Neuronal stem cell (in vitro differentiated cells): ENCODE data around the gene KYNU.
"Not testable (repeated sequence)": the region's sequence is repeated elsewhere in the genome, so short reads cannot be mapped to it uniquely, and the experiment has no call there.

Experiments used
- DNase-seq: peaks from one replicate; pipeline ENCODE4 v3.0.0-alpha.2; 2013; ENCODE audit warnings: low spot score
- H2AFZ ChIP-seq: one replicate; pipeline ENCODE4 v1.6.1; 2013; ENCODE audit warnings: mild to moderate bottlenecking, low read length, inconsistent platforms
- H2AK5ac ChIP-seq: 2 replicates; pipeline ENCODE4 v1.6.1; 2013; ENCODE audit warnings: low read depth, mild to moderate bottlenecking, inconsistent platforms, low read length, moderate library complexity, mixed read lengths
- H2BK120ac ChIP-seq: 2 replicates; pipeline ENCODE4 v1.6.1; 2013; ENCODE audit warnings: low read depth, mild to moderate bottlenecking, inconsistent platforms, low read length, moderate library complexity, mixed read lengths
- H2BK12ac ChIP-seq: one replicate; pipeline ENCODE4 v1.6.1; 2013; ENCODE audit warnings: low read length, inconsistent platforms
- H2BK15ac ChIP-seq: 2 replicates; pipeline ENCODE4 v1.6.1; 2013; ENCODE audit warnings: mild to moderate bottlenecking, low read length, inconsistent platforms, mixed read lengths
- H2BK5ac ChIP-seq: one replicate; pipeline ENCODE4 v1.6.1; 2013; ENCODE audit warnings: inconsistent platforms, mild to moderate bottlenecking, low read length, moderate library complexity
- H3K14ac ChIP-seq: one replicate; pipeline ENCODE4 v1.6.1; 2013; ENCODE audit warnings: low read length, inconsistent platforms
- H3K18ac ChIP-seq: 2 replicates; pipeline ENCODE4 v1.6.1; 2013; ENCODE audit warnings: low read length, inconsistent platforms
- H3K23ac ChIP-seq: 2 replicates; pipeline ENCODE4 v1.6.1; 2013; ENCODE audit warnings: low read depth, mild to moderate bottlenecking, mixed read lengths, low read length, inconsistent platforms; ENCODE audit not compliant: poor library complexity
- H3K27ac ChIP-seq: replicated peaks from 3 replicates; pipeline ENCODE4 v1.5.1; 2013; ENCODE audit warnings: low read length, inconsistent platforms
- H3K27me3 ChIP-seq, 3 experiments: 2 replicates each; pipeline ENCODE4 v1.6.1; 2013; ENCODE audit warnings: low read length in 3 of 3, mild to moderate bottlenecking in 2 of 3, inconsistent platforms in 1 of 3, low read depth in 1 of 3, mixed read lengths in 1 of 3, moderate library complexity in 1 of 3; ENCODE audit not compliant: control insufficient read depth in 3 of 3, insufficient read depth in 3 of 3
- H3K36me3 ChIP-seq, 2 donors: replicated peaks in 1 of 2; 2 replicates each; pipeline ENCODE4 v1.6.1; 2013; ENCODE audit warnings: low read length in 2 of 2; ENCODE audit not compliant: control insufficient read depth in 2 of 2, insufficient read depth in 2 of 2
- H3K4ac ChIP-seq: 2 replicates; pipeline ENCODE4 v1.6.1; 2013; ENCODE audit warnings: inconsistent platforms, mild to moderate bottlenecking, low read length, moderate library complexity
- H3K4me1 ChIP-seq, 2 donors: 1 replicate in 1 of 2; 2 replicates in 1 of 2; pipeline ENCODE4 v1.6.1; 2013; ENCODE audit warnings: low read length in 2 of 2, low read depth in 1 of 2; ENCODE audit not compliant: control insufficient read depth in 2 of 2, insufficient read depth in 1 of 2
- H3K4me2 ChIP-seq: one replicate; pipeline ENCODE4 v1.6.1; 2013; ENCODE audit warnings: mild to moderate bottlenecking, low read length, inconsistent platforms; ENCODE audit not compliant: insufficient read depth, poor library complexity, severe bottlenecking
- H3K4me3 ChIP-seq, 2 donors: 2 replicates each; pipeline ENCODE4 v1.5.1; 2013; ENCODE audit warnings: low read length in 2 of 2, mild to moderate bottlenecking in 2 of 2, inconsistent platforms in 1 of 2, moderate library complexity in 1 of 2
- H3K79me1 ChIP-seq: one replicate; pipeline ENCODE4 v1.6.1; 2013; ENCODE audit warnings: low read depth, mild to moderate bottlenecking, inconsistent platforms, low read length, moderate library complexity
- H3K9ac ChIP-seq: one replicate; pipeline ENCODE4 v1.6.1; 2013; ENCODE audit warnings: mild to moderate bottlenecking, low read depth, low read length, inconsistent platforms; ENCODE audit not compliant: poor library complexity
- H3K9me3 ChIP-seq, 2 donors: replicated peaks in 1 of 2; 2 replicates each; pipeline versions ENCODE3 to v1.6.1; 2013; ENCODE audit warnings: low read length in 2 of 2, mild to moderate bottlenecking in 2 of 2, inconsistent platforms in 1 of 2, low read depth in 1 of 2, mixed read lengths in 1 of 2, moderate library complexity in 1 of 2; ENCODE audit not compliant: control insufficient read depth in 2 of 2, insufficient read depth in 1 of 2
- H4K8ac ChIP-seq: one replicate; pipeline ENCODE4 v1.6.1; 2013; ENCODE audit warnings: low read depth, mild to moderate bottlenecking, inconsistent platforms, low read length, moderate library complexity
- H4K91ac ChIP-seq: one replicate; pipeline ENCODE4 v1.6.1; 2013; ENCODE audit warnings: low read length, low read depth, mild to moderate bottlenecking, inconsistent platforms; ENCODE audit not compliant: poor library complexity
- WGBS, 2 donors: extraction: QIAGEN DNeasy Blood & Tissue Kit; methylation state at CpG; one replicate each; pipeline ENCODE4 v1.1.7; 2013; ENCODE audit warnings: missing lambda C conversion rate in 2 of 2, mixed read lengths in 1 of 2; ENCODE audit not compliant: insufficient read length in 2 of 2, insufficient replicate concordance in 1 of 2; ENCODE audit errors: extremely low coverage in 2 of 2; 5-methylcytosine and 5-hydroxymethylcytosine counted together

Gene KYNU

DNA sequence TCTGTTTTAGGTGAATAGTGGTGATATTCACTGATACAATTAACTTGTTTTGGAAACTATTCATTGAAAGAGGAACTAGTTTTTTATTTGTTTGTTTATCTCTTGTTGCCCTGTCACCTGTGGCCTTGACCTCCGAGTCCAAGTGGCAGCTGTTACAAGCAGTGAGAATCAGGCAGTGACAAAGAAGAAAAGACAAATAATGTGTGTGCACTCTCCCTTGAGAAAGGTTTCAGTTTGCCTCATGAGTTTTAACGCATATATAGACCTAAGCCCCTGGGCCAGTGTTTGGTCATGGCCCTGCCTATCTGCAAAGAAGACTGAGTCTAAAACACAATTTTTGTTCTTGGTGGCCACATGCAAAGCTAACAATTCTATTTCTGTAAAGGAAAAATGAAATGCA is 15.3 kb downstream of the KYNU start:
- Histone ChIP-seq H2BK15ac (no peak overlapping the region), H3K4me1 (no peaks in the 10 kb centered on the region), H2BK12ac (no peak overlapping the region), H4K91ac (no peak overlapping the region), H4K8ac (no peak overlapping the region), H2AFZ (no peak overlapping the region), H2BK5ac (no peak overlapping the region), H3K27me3 (no peaks in the 10 kb centered on the region), H2BK120ac (no peak overlapping the region), H3K4me2 (no peak overlapping the region), H3K14ac (no peak overlapping the region), H3K4me3 (no peak overlapping the region), H3K9ac (no peak overlapping the region), H3K36me3 (no peaks in the 10 kb centered on the region), H2AK5ac (no peak overlapping the region), H3K79me1 (no peaks in the 10 kb centered on the region), H3K27ac (no peak overlapping the region), H3K9me3 (no peaks in the 10 kb centered on the region), H3K23ac (no peak overlapping the region), H3K4ac (no peak overlapping the region), H3K18ac (no peak overlapping the region)
- no CpG with 5 or more reads among the region's 2 CpGs for WGBS, 2 donors
- DNase-seq: no peak

DNA sequence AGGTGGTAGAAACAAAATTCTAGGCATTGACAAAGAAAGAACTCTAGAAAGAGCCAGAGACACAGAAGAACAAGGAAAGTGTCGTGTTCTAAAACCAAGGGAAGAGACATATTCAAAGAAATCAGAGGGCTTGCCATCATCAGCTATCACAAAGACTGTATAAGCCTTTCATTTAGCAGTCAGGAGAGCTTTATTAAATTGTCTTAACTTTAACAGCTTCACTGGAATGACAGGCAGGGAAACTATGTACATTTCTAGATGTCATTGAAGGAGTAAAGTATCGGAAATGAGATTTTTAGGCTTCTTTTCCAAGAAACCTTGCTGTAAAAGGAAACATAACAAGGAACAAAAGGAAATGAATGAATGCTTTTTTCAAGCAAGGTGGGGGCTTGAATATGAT is 15.8 kb downstream of the KYNU start:
- no peak overlapping the region for H3K14ac ChIP-seq
- no peaks in the 10 kb centered on the region for H3K4me1 ChIP-seq
- H3K9me3 ChIP-seq: no peaks in the 10 kb centered on the region
- no peak overlapping the region for H2BK12ac ChIP-seq
- no peaks in the 10 kb centered on the region for H3K79me1 ChIP-seq
- no peak overlapping the region for H3K4ac ChIP-seq
- no peak overlapping the region for H3K4me2 ChIP-seq
- no peak overlapping the region for H2BK120ac ChIP-seq
- no peaks in the 10 kb centered on the region for H3K36me3 ChIP-seq
- H2BK15ac ChIP-seq: no peak overlapping the region
- H2AK5ac ChIP-seq: no peak overlapping the region
- H3K9ac ChIP-seq: no peak overlapping the region
- no peak overlapping the region for H2BK5ac ChIP-seq
- no peak overlapping the region for H2AFZ ChIP-seq
- H3K27me3 ChIP-seq: no peaks in the 10 kb centered on the region
- H3K23ac ChIP-seq: no peak overlapping the region
- no peak overlapping the region for H3K4me3 ChIP-seq
- H3K18ac ChIP-seq: no peak overlapping the region
- no peak overlapping the region for H3K27ac ChIP-seq
- no peak for DNase-seq
- no CpG with 5 or more reads among the region's 2 CpGs for WGBS, 2 donors
- H4K91ac ChIP-seq: no peak overlapping the region
- no peak overlapping the region for H4K8ac ChIP-seq

DNA sequence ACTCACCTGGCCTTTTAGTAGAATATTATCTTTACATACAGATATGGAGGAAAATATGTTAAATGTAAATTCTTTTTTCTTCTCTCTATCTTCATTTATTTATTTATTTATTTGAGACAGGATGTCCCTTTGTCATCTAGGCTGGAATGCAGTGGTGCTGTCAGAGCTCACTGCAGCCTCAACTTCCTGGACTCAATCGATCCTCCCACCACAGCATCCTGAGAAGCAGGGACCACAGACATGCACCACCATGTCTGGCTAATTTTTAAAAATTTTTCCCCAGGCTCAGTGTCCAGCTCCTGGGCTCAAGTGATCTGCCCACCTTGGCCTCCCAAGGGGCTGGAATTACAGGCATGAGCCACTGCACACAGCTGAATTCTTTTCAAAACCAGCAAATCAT is 20.3 kb downstream of the KYNU start:
- Histone ChIP-seq H4K91ac (no peak overlapping the region), H2BK15ac (no peak overlapping the region), H2BK120ac (no peak overlapping the region), H3K9me3 (no peaks in the 10 kb centered on the region), H3K27ac (no peak overlapping the region), H3K79me1 (peaks cover 1% of the 10 kb centered on the region), H3K18ac (no peak overlapping the region), H4K8ac (no peak overlapping the region), H3K4me3 (no peak overlapping the region), H3K4ac (no peak overlapping the region), H3K36me3 (no peaks in the 10 kb centered on the region), H3K9ac (no peak overlapping the region), H3K4me2 (no peak overlapping the region), H2AK5ac (no peak overlapping the region), H2BK5ac (no peak overlapping the region), H3K14ac (no peak overlapping the region), H3K27me3 (no peaks in the 10 kb centered on the region), H2AFZ (no peak overlapping the region), H2BK12ac (no peak overlapping the region), H3K4me1 (no peaks in the 10 kb centered on the region), H3K23ac (no peak overlapping the region)
- WGBS, 2 donors: no CpG with 5 or more reads among the region's 1 CpG
- DNase-seq: no peak

DNA sequence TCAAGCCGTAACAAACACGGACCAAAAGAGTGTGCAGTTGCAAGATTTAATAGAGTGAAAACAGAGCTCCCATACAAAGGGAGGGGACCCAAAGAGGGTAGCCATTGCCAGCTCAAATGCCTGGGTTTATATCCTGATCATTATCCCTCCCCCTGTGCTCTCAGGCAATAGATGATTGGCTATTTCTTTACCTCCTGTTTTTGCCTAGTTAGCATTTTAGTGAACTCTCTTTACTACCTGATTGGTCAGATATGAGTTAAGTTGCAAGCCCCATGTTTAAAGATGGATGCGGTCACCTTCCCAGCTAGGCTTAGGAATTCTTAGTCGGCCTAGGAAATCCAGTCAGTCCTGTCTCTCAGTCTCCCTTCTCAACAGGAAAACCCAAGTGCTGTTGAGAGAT is 22.9 kb downstream of the KYNU start:
- DNase-seq, H3K4ac ChIP-seq, H3K9ac ChIP-seq, H3K18ac ChIP-seq, H3K36me3 ChIP-seq, H2BK120ac ChIP-seq, H3K27ac ChIP-seq, H3K14ac ChIP-seq, H2BK12ac ChIP-seq, H3K9me3 ChIP-seq, H3K4me3 ChIP-seq, H3K4me2 ChIP-seq, H4K8ac ChIP-seq, H3K27me3 ChIP-seq, H3K23ac ChIP-seq, H2AK5ac ChIP-seq, H3K4me1 ChIP-seq, H3K79me1 ChIP-seq, H4K91ac ChIP-seq, H2BK5ac ChIP-seq, H2AFZ ChIP-seq, H2BK15ac ChIP-seq: not testable (repeated sequence)
- no CpG with 5 or more reads among the region's 4 CpGs for WGBS, 2 donors
